Measurements from ENCODE around the gene FRYL.

FRYL gene

DNA sequence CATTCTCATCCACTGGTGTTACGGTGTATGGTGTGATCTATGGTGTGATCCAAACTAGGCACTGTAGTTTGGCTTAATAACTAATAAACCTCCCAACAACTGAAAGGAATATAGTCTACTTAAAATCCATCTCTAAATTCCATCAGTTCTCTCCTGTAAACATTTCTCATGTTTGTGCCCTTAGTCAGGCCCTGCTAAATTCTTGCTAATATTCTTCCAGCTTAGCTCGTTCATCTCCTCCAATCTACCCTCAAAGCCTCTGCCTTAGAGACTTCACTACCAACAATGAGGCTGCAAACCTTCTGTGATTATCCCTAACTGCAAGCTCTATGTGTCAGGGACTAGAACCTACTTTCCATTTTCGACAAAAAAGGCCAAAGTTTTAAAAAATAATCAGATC lies 261.9 kb downstream of the FRYL start:
- DNase-seq (ENCODE audit: low read depth), result no peak
- TF ChIP-seq, protein P1, sequence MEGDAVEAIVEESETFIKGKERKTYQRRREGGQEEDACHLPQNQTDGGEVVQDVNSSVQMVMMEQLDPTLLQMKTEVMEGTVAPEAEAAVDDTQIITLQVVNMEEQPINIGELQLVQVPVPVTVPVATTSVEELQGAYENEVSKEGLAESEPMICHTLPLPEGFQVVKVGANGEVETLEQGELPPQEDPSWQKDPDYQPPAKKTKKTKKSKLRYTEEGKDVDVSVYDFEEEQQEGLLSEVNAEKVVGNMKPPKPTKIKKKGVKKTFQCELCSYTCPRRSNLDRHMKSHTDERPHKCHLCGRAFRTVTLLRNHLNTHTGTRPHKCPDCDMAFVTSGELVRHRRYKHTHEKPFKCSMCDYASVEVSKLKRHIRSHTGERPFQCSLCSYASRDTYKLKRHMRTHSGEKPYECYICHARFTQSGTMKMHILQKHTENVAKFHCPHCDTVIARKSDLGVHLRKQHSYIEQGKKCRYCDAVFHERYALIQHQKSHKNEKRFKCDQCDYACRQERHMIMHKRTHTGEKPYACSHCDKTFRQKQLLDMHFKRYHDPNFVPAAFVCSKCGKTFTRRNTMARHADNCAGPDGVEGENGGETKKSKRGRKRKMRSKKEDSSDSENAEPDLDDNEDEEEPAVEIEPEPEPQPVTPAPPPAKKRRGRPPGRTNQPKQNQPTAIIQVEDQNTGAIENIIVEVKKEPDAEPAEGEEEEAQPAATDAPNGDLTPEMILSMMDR (conservative IDR thresholded peaks at IDR 0.05; ENCODE audit: low read length), result no peak
- no peak overlapping the region for H3K4me3 ChIP-seq (ENCODE audit: low read length)

DNA sequence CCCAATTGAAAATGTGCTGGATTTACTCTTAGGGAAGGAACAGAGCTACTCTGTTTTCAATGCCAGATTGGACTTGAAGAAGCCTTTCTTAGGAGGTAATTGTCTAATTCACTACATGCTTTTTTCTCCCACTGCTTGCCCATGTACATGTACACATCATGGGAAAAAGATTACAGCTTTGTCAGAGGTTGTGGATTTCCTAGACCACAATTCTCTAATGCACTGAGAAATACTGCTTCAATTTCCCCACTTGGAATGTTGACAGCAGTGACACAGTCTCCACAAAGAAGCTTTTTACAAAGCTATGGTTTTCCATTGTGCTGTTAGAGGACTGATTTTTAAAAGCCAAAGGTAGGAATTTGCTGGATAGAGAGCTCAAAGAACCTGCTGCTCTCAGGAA lies 270.5 kb downstream of the FRYL start:
- DNase-seq (ENCODE audit: low read depth), result peak; percentile 40
- TF ChIP-seq, protein P1 (conservative IDR thresholded peaks at IDR 0.05; ENCODE audit: low read length), result no peak
- no peak overlapping the region for H3K4me3 ChIP-seq (ENCODE audit: low read length)

DNA sequence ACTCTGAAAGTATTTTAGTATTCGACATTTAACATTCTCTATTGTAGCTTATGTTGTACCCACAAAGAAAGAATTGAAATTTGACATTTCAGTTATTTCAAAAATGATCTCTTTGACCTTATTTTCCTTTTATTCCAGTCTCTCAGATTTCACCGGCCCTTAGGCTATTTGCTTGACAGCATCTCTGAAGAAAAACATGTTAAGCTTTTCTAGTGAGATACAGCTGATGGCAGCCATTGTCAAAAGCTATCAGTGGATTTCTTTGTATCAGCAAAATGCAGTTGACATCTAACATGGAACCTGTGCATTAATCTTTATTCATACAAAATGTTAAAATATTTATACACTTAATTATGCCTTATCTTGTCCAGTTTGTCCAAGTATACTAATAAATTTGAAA lies 273.4 kb downstream of the FRYL start:
- no peak overlapping the region for H3K4me3 ChIP-seq (ENCODE audit: low read length)
- TF ChIP-seq, protein P1 (conservative IDR thresholded peaks at IDR 0.05; ENCODE audit: low read length), result no peak
- DNase-seq (ENCODE audit: low read depth), result no peak

DNA sequence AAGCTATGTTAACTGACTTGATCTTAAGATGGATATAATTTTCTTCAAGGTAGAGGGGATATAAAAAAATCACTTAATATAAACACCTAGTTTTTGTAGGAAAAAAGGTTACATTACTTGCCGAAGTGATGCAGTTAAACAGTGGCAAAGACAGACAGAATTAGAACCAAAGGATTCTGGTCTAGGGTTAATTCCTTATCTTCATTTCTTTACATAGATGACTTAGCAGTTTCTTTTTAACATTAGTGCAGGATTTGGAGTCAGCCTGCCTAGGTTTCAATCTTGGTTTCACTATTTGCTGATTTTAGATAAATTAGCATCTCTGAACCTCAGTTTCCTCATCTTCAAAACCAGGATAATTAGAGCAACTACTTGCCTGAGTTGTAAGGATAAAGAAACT lies 275.7 kb downstream of the FRYL start:
- TF ChIP-seq, protein P1 (conservative IDR thresholded peaks at IDR 0.05; ENCODE audit: low read length), result no peak
- H3K4me3 ChIP-seq (ENCODE audit: low read length), result no peak overlapping the region
- no peak for DNase-seq (ENCODE audit: low read depth)

DNA sequence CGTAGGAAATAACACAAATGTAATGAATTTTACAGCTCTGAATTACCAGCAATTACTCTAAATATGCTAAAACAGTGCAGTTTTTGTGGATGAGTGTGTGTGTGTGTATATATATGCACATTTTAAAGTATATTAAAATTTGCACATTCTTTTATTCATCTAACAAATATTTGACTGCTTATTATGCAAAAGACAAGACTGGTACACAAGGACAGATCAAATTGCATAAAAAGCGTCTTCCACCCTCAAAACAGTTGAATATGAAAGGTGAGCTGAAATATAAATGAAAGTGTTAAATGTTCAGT lies 276.1 kb downstream of the FRYL start:
- no peak overlapping the region for H3K4me3 ChIP-seq (ENCODE audit: low read length)
- DNase-seq (ENCODE audit: low read depth), result no peak
- TF ChIP-seq, protein P1 (conservative IDR thresholded peaks at IDR 0.05; ENCODE audit: low read length), result no peak

DNA sequence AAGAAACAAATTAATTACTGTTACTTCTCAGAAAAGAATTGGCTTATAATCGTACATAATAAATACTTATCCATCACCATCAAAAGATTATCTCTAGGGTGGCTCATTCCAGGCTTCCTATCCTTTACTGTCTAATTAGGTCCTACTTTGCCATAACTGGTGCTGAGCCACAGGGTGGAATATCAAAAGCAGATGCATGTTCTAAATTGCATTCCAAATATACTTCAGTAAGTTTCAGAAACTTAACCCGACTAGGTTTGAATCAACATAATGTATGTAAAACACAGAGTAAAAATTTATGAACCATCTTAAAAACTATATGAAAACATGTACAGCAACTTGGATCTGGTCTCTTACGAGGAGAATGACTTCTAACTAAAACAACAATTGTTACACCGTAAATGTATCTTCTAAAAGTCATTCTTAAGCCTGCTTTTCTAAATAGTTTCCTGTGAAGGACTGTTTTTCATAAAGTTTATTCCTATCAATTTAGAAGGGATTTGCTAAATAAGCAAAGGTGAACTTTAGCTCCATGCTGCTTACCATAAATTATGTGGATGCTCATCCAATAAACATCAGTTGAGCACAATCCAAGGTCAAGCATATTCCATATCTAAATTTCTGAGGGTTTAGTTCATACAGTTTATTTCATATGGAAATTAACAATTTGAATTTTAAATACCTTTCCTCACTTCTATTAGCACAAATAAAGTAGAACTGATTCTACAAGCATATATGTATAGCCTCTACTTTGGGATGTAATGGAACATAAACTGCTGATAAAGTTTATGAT lies 276.6 kb downstream of the FRYL start:
- no peak overlapping the region for H3K4me3 ChIP-seq (ENCODE audit: low read length)
- TF ChIP-seq, protein P1 (conservative IDR thresholded peaks at IDR 0.05; ENCODE audit: low read length), result no peak
- DNase-seq (ENCODE audit: low read depth), result peak; percentile 18

DNA sequence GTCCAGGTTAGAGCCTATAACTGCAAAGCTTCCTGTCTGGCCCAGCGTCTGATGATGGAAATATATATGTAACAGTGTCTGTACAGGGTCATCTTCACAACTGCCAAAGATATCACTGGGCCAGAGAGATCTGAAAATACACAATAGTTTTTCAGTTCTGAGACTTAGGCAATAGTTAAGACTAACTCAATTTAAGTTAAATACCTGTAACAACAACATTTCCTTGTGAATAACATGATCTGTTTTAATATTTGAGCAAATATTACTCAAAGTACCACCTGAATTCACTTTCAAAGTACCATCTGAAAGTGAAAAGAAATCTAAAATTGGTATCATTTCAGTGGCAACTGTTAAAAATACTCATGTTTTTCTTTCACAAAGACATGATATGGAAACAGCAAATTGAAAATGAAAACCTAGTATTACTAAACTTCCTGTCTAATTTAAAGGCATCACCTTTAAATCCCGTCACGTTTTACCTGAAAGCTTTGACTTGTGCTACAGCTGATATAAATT lies 280.5 kb downstream of the FRYL start:
- TF ChIP-seq, protein P1 (conservative IDR thresholded peaks at IDR 0.05; ENCODE audit: low read length), result no peak
- no peak overlapping the region for H3K4me3 ChIP-seq (ENCODE audit: low read length)
- no peak for DNase-seq (ENCODE audit: low read depth)
